Natural killer cell treated with Interleukin-12 subunit alpha and Interleukin-12 subunit beta and Interleukin-15 and Interleukin-18, amount 100 ng/mL, for 72 hours (primary cell): Measurements from ENCODE around the gene PLCD1. TPM values are rescaled to one million over a fixed set of nuclear protein-coding genes. Genes with fewer than 3 reads are reported as not detected.
"Not testable (repeated sequence)": the region's sequence is repeated elsewhere in the genome, so short reads cannot be mapped to it uniquely, and the experiment has no call there.

Source experiments
- ATAC-seq, 2 donors: fragments of 150-1000 bp; cut with Tn5 transposase in 1 of 2; sonication (Bioruptor Pico), chemical (Tn5 transposase) in 1 of 2; 2 replicates each; pipeline ENCODE4 v1.10.0; 2021
- DNase-seq: peaks from one replicate; pipeline ENCODE4 v3.0.0; 2022; ENCODE audit warnings: low spot score
- H3K27ac Mint-ChIP-seq, 2 donors: 1 replicate in 1 of 2; 2 replicates in 1 of 2; pipeline ENCODE4 v1.8.0; 2022; ENCODE audit warnings: mixed read lengths in 2 of 2, mild to moderate bottlenecking in 1 of 2, moderate library complexity in 1 of 2
- H3K27me3 Mint-ChIP-seq, 2 donors: 1 replicate in 1 of 2; 2 replicates in 1 of 2; pipeline ENCODE4 v1.8.0; 2022; ENCODE audit warnings: mixed read lengths in 2 of 2
- H3K36me3 Mint-ChIP-seq: one replicate; pipeline ENCODE4 v1.8.0; 2022; ENCODE audit warnings: mixed read lengths
- H3K4me1 Mint-ChIP-seq, 2 donors: 1 replicate in 1 of 2; 2 replicates in 1 of 2; pipeline ENCODE4 v1.8.0; 2022; ENCODE audit warnings: low read depth in 2 of 2, mixed read lengths in 2 of 2, mild to moderate bottlenecking in 1 of 2
- H3K4me3 Mint-ChIP-seq: one replicate; pipeline ENCODE4 v1.8.0; 2022; ENCODE audit warnings: mixed read lengths
- H3K9me3 Mint-ChIP-seq: 2 replicates; pipeline ENCODE4 v1.8.0; 2022; ENCODE audit warnings: mixed read lengths
- total RNA-seq, 2 donors: library from RNA; stranded (reverse); gene quantifications; one replicate each; pipeline ENCODE4 v1.2.3, GENCODE V29; 2022

Gene PLCD1
- total RNA-seq, 2 donors from 2014 or later: 5.8 to 7.7 TPM

GRCh38 chr3:38047896-38048295 is 18.5 kb upstream of the PLCD1 start:
- H3K4me3 Mint-ChIP-seq: no peak overlapping the region

DNA sequence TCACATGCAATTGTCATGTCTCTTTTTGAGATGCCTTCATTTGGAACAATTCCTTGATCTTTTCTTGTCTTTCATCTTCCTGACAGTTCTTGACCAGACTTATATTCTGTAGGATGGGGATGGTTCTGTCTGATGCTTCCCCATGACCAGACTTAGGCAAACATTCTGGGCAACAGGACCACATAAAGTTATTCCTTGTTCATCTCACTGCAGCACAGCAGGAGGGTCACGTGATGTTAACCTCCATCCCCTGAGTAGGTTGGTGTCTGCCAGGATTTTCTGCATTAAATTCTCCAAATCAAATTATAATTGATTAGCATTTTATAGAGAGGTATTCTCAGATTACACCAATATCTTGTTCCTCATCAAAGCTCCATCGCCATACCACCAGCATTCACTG is 17.4 kb upstream of the PLCD1 start:
- ATAC-seq: no peak

More at GRCh38 chr3:38047896-38048295, 18.5 kb upstream of the PLCD1 start:
- DNase-seq (no peak), ATAC-seq (no peak)
- Mint-ChIP-seq H3K27me3 (no peaks in the 10 kb centered on the region), H3K9me3 (no peaks in the 10 kb centered on the region), H3K36me3 (no peaks in the 10 kb centered on the region), H3K4me1 (no peaks in the 10 kb centered on the region), H3K27ac (no peak overlapping the region)

DNA sequence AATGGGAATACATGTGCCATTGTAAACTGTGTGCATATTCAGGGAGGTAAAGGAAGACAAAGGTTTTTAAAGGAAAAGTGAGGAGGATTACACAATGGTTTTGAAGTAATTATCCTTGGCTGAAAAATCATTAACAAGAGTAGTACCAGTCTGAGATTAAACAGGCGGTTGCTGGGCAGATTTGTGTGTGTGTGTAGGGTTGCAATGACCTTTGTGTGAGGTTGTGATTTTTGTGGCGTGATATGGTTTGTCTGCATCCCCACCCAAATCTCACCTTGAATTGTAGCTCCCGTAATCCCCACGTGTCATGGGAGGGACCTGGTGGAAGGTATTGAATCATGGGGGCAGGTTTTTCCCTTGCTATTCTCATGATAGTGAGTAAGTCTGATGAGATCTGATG is 16.6 kb upstream of the PLCD1 start:
- no peaks in the 10 kb centered on the region for H3K9me3 Mint-ChIP-seq
- H3K36me3 Mint-ChIP-seq: no peaks in the 10 kb centered on the region
- no peaks in the 10 kb centered on the region for H3K4me1 Mint-ChIP-seq
- H3K4me3 Mint-ChIP-seq: no peak overlapping the region
- no peaks in the 10 kb centered on the region for H3K27me3 Mint-ChIP-seq
- ATAC-seq: no peak
- no peak for DNase-seq
- H3K27ac Mint-ChIP-seq: no peak overlapping the region

More for the DNA sequence above, 17.4 kb upstream of the PLCD1 start:
- H3K4me3 Mint-ChIP-seq: no peak overlapping the region
- DNase-seq: no peak
- no peaks in the 10 kb centered on the region for H3K36me3 Mint-ChIP-seq
- H3K27me3 Mint-ChIP-seq: no peaks in the 10 kb centered on the region
- H3K4me1 Mint-ChIP-seq: no peaks in the 10 kb centered on the region
- H3K9me3 Mint-ChIP-seq: no peaks in the 10 kb centered on the region
- no peak overlapping the region for H3K27ac Mint-ChIP-seq

DNA sequence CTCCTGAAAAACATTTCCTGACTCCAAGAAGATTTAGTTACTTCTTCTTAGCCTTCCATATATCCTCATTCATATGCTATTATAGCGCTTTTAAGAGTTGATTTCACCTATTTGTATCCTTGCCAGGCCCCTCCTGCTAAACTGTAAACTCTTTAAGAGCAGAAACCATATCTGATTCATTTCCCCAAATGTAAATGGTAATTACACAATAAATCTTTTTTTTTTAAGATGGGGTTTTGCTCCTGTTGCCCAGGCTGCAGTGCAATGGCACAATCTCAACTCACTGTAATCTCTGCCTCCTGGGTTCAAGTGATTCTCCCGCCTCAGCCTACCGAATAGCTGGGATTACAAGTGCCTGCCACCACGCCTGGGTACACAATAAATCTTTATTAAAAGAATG is 14.0 kb upstream of the PLCD1 start:
- H3K27me3 Mint-ChIP-seq: no peaks in the 10 kb centered on the region
- H3K36me3 Mint-ChIP-seq: peaks cover 3% of the 10 kb centered on the region
- no peak overlapping the region for H3K27ac Mint-ChIP-seq
- H3K9me3 Mint-ChIP-seq: peaks cover 4% of the 10 kb centered on the region
- no peak overlapping the region for H3K4me3 Mint-ChIP-seq
- no peak for DNase-seq
- H3K4me1 Mint-ChIP-seq: peaks cover 18% of the 10 kb centered on the region in 2 donors
- no peak for ATAC-seq

- Mint-ChIP-seq H3K36me3 (peaks cover 10% of the 10 kb centered on the region), H3K27me3 (no peaks in the 10 kb centered on the region), H3K9me3 (peaks cover 11% of the 10 kb centered on the region), H3K4me3 (peak overlapping the region; percentile 88), H3K27ac (peak overlapping the region; percentile 92 to 95), H3K4me1 (peaks cover 29 to 34% of the 10 kb centered on the region in 2 donors)
- DNase-seq (no peak), ATAC-seq (no peak)
These were observed 11.0 kb upstream of the PLCD1 start for GRCh38 chr3:38040401-38040800.

- ATAC-seq: peak in 1 of 2 donors; percentile 54
- Mint-ChIP-seq H3K4me3 (peak overlapping the region; percentile 88), H3K36me3 (peaks cover 10% of the 10 kb centered on the region), H3K9me3 (peaks cover 11% of the 10 kb centered on the region), H3K27me3 (no peaks in the 10 kb centered on the region), H3K4me1 (peaks cover 29 to 34% of the 10 kb centered on the region in 2 donors), H3K27ac (peak overlapping the region; percentile 92 to 95)
- DNase-seq: no peak
These were observed 10.4 kb upstream of the PLCD1 start for GRCh38 chr3:38039899-38040261.

GRCh38 chr3:38039101-38039898 is 9.9 kb upstream of the PLCD1 start, which contains the start of gene DLEC1:
Gene DLEC1, plus strand, starts transcription at chr3:38039208. Its CDS starts 18 bp downstream, at chr3:38039226.
- Mint-ChIP-seq H3K4me1 (peaks cover 29 to 34% of the 10 kb centered on the region in 2 donors), H3K36me3 (peaks cover 10% of the 10 kb centered on the region), H3K4me3 (peak within 1 kb of the TSS; percentile 88), H3K27me3 (no peaks in the 10 kb centered on the region), H3K9me3 (peaks cover 11% of the 10 kb centered on the region), H3K27ac (peak within 1 kb of the TSS; percentile 92 to 95)
- peak; percentile 90 for DNase-seq
- peak; percentile 88 to 90 for ATAC-seq

DNA sequence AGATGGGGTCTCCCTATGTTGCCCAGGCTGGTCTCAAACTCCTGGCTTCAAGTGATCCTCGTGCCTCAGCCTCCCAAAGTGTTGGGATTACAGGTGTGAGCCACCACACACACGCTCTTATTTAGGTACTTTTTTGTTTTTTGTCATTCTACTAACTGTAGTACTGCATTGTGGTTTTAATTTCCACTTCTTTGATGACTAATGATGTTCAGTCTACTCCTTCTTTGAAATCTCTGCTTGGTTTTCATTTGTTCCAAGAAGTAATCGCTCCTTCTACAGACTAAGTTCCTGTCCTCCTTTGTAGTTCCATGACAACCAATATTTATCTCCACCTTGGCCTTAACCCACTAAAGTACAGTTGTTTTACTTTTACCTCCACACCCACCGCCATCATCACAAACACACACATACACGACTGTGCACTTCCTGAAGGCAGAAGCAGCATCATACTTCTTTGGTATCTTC is 9.0 kb upstream of the PLCD1 start:
- peaks cover 0 to under 1% of the 10 kb centered on the region in 2 donors for H3K27me3 Mint-ChIP-seq
- peak overlapping the region; percentile 92 to 95 for H3K27ac Mint-ChIP-seq
- peaks cover 11% of the 10 kb centered on the region for H3K9me3 Mint-ChIP-seq
- no peak for DNase-seq
- H3K4me1 Mint-ChIP-seq: peaks cover 29 to 34% of the 10 kb centered on the region in 2 donors
- peak; percentile 67 to 68 for ATAC-seq
- H3K36me3 Mint-ChIP-seq: peaks cover 10% of the 10 kb centered on the region
- H3K4me3 Mint-ChIP-seq: peak overlapping the region; percentile 88

GRCh38 chr3:38036906-38037305 is 7.5 kb upstream of the PLCD1 start:
- DNase-seq: no peak
- Mint-ChIP-seq H3K9me3 (peaks cover 11% of the 10 kb centered on the region), H3K27me3 (peaks cover 0 to 3% of the 10 kb centered on the region in 2 donors), H3K36me3 (peaks cover 10% of the 10 kb centered on the region), H3K4me3 (peak overlapping the region; percentile 34), H3K27ac (peak overlapping the region in 1 of 2 donors; percentile 65), H3K4me1 (peaks cover 29 to 34% of the 10 kb centered on the region in 2 donors)
- ATAC-seq: no peak

DNA sequence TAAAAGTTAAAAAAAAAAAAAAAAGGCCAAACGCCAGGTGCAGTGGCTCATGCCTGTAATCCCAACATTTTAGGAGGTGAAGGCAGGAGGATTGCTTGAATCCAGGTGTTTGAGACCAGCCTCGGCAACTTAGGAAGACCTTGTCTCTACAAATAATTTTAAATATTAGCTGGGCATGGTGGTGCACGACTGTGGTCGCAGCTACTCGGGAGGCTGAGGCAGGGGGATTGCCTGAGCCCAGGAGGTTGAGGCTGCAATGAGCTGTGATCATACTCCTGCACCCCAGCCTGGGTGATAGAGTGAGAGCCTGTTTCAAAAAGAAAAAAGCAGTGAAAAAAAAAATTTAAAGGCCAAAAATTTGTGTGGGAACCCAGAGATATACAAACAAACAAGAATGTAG is 6.8 kb upstream of the PLCD1 start:
- Mint-ChIP-seq H3K27me3 (peaks cover 0 to 3% of the 10 kb centered on the region in 2 donors), H3K27ac (peak overlapping the region in 1 of 2 donors; percentile 65), H3K9me3 (peaks cover 11% of the 10 kb centered on the region), H3K4me1 (peaks cover 29 to 35% of the 10 kb centered on the region in 2 donors), H3K4me3 (no peak overlapping the region), H3K36me3 (peaks cover 10% of the 10 kb centered on the region)
- no peak for ATAC-seq
- DNase-seq: no peak

GRCh38 chr3:38034335-38034734 is 4.9 kb upstream of the PLCD1 start:
- not testable (repeated sequence) for ATAC-seq, H3K27ac Mint-ChIP-seq, H3K27me3 Mint-ChIP-seq, DNase-seq, H3K4me3 Mint-ChIP-seq
- Mint-ChIP-seq H3K9me3 (peaks cover 11% of the 10 kb centered on the region), H3K36me3 (peaks cover 10% of the 10 kb centered on the region), H3K4me1 (peaks cover 24 to 29% of the 10 kb centered on the region in 2 donors)

DNA sequence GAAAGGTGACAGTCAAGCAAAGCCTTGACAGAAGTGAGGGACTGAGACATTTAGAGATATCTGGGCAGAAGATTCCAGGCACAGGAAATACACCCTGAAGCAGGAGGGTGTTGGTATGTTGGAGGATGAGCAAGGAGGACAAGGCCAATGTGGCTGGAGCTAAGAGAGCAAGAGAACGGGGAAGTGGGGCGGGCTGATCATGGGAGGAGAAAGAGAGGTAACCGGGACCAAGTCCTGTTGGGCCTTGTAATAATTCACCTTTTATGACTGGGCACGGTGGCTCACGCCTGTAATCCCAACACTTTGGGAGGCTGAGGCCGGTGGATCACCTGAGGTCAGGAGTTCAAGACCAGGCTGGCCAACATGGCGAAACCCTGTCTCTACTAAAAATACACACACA is 4.1 kb upstream of the PLCD1 start:
- H3K27ac Mint-ChIP-seq, H3K9me3 Mint-ChIP-seq, ATAC-seq, H3K36me3 Mint-ChIP-seq, H3K27me3 Mint-ChIP-seq, H3K4me3 Mint-ChIP-seq, DNase-seq: not testable (repeated sequence)
- peaks cover 19 to 24% of the 10 kb centered on the region in 2 donors for H3K4me1 Mint-ChIP-seq

- H3K9me3 Mint-ChIP-seq: no peaks in the 10 kb centered on the region
- peak overlapping the region in 1 of 2 donors; percentile 50 for H3K27ac Mint-ChIP-seq
These were observed 3.0 kb upstream of the PLCD1 start for GRCh38 chr3:38032328-38032865.

More at GRCh38 chr3:38032328-38032865, 3.0 kb upstream of the PLCD1 start:
- Mint-ChIP-seq H3K27me3 (peaks cover 7 to 11% of the 10 kb centered on the region in 2 donors), H3K4me3 (no peak overlapping the region), H3K4me1 (peaks cover 10 to 17% of the 10 kb centered on the region in 2 donors), H3K36me3 (no peaks in the 10 kb centered on the region)
- no peak for ATAC-seq
- DNase-seq: peak; percentile 51
